HG02885 (cell line): ENCODE measurements around the gene HIPK3.
"Not testable (repeated sequence)": the region's sequence is repeated elsewhere in the genome, so short reads cannot be mapped to it uniquely, and the experiment has no call there.

Experiments used
- ATAC-seq: cut with Tn5 transposase; IDR thresholded peaks from one replicate; pipeline ENCODE4 v1.9.1; 2021; ENCODE audit warnings: mild to moderate bottlenecking; ENCODE audit not compliant: unreplicated experiment, poor library complexity

The HIPK3 gene

DNA sequence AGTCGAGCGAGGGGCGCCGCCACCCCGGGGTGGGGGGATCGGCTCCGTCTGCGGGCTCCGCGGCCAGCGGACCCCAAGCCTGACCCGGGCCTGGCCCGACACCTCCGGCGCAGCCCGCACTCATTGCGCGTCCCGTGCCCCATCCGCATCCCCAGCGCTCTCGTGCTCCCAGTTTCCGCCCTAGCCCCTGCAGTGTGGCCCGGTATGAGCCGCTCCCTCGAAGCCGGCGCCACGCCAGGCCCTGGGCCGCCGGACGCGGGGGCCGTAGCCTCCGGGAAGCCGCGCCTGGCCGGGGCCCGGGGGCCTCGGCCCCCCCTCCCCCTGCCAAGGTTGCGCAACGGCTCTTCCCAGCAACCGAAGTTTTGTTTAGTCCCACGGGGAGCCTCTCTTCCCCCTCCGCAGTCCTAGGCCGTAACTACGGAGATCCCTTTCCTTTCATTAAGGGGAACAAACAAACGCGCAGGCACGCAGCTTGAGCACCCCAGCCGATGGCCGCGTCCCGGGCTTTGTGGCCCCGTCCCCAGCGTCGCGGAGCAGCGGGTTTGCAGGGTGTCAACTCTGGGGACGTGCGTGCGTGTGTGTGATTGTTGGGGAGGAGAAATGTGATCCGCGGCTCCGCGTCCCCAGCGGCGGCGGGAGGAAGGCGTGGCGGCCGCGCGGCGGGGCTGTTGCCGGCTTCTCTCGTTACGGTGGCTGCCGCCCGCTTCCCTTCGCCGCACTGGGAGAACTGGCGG, 883 bp downstream of the HIPK3 start:
- ATAC-seq, result peak; percentile 49

DNA sequence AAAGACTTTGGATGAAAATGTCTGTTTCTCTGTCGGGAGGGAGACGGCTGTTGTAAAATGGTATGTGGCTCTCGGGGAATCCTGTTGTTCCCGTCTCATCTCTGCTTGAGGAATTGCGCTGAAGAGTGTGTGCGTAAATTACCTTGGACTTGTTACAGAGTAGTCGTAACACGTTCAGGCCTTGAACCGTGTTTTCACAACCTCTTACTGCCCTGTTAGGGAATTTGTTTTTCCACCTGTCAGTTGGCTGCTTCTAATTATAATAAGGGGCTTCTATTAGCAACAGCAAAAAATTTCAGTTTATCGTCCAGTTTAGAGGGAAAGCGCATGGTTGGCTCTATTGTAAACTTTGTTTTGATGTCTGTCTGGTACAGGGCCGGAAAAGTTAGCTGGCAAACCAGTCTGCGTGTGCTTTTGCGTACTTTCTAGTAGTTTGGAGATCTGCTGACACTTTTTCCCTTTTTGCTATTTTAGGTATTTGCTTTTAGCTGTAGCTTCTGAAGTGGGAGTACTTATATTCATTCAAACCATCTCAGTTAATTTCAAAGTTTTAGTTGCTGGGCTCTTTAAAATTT, 1.5 kb downstream of the HIPK3 start:
- ATAC-seq, result peak; percentile 23

GRCh38 chr11:33259869-33260268, 2.7 kb downstream of the HIPK3 start:
- ATAC-seq, result no peak

DNA sequence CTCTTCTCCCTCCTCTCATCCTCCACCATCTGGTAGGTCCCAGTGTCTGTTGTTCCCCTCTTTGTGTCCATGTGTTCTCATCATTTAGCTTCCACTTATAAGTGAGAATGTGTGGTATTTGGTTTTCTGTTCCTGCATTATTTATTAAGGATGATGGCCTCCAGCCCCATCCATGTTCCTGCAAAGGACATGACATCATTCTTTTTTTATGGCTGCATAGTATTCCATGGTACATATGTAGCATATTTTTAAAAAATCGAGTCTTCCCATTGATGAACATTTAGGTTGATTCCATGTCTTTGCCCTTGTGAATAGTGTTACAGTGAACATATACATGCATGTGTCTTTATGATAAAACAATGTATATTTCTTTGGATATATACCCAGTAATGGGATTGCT, 4.2 kb downstream of the HIPK3 start:
- ATAC-seq, result not testable (repeated sequence)

DNA sequence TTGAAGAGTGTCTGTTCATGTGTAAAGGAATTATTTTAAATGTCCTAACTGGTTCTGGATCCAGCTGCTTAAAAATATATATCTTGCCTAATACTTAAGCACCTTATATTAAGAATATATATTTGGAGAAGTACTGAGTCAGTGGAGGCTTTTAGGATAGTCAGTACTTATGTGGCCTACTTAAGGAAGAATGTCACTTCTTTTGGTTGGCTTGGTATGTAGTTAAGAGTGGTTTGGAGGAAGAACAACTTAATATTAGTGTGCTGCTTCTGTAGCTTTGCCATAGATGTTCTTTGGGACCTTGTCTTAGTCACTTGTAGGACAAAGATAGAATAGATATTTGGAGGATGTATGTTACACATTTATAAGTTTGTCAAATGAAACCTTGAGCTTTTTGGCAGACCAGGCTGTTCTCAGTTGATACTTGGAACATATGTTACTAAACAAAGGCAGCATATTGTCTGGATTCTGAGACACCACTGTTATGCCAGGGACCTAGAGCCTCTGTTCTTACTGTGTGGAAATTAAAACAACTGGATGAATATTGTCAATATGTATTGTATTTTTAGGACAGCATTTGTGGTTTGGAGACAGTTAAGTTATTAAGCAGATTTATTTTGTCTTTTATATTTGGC, 4.9 kb downstream of the HIPK3 start:
- no peak for ATAC-seq

- no peak for ATAC-seq
Observed at GRCh38 chr11:33263549-33263948, 6.4 kb downstream of the HIPK3 start.

DNA sequence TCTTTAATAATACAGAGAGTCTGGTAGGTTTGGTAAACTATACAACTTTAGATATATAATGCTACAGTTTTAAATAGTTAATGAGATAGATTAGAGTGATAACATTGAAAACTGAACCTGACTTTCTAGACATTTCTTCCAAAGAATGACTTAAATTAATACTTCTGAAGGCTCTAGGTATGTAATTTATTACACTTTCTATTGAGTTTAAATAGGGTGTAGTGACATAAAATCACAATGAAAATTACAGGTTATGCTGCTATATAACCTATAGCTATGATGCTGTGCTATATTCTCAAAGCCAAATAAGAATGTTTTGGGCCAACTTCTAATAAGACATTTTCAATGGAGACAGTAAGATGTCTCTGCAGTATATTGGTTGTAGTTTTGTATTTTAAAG, 7.7 kb downstream of the HIPK3 start:
- no peak for ATAC-seq

DNA sequence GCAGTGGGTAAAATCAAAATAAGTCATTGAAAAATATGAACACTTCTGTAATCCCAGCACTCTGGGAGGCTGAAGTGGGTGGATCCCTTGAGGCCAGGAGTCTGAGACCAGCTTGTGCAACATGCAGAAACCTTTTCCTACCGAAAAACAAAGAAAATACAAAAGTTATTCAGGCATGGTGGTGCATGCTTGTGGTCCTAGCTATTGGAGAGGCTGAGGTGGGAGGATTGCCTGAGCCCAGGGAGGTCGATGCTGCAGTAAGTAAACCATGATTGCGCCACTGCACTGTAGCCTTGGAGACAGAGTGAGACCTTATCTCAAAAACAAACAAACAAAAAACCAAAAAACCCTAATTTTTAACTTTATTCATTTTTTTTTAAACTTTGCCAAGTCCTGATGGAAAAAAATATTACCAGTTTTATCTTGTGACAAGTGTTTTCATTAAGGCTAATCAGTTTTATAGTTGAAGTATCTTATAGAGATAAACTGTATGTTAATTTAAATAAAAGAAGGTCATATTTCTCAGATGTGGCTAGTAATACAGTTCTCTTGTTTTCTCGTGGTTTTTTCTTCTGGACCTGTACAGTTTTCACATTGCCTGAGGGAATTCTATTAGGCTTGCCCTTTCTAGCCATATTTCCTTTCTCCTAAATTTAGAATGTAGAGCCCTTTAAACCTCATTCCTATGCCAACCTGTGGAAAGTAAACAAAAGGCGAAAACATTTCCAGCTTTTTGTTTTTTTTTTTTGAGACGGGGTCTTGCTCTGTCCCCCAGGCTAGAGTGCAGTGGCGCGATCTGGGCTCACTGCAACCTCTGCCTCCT, 9.4 kb downstream of the HIPK3 start:
- no peak for ATAC-seq

- no peak for ATAC-seq
Observed at GRCh38 chr11:33268945-33269540, 11.9 kb downstream of the HIPK3 start.

GRCh38 chr11:33269822-33270221, 12.6 kb downstream of the HIPK3 start:
- no peak for ATAC-seq

- no peak for ATAC-seq
Observed at GRCh38 chr11:33271059-33271458, 13.9 kb downstream of the HIPK3 start.

GRCh38 chr11:33272338-33273107, 15.3 kb downstream of the HIPK3 start:
- no peak for ATAC-seq

GRCh38 chr11:33273656-33274055, 16.5 kb downstream of the HIPK3 start:
- ATAC-seq, result no peak

DNA sequence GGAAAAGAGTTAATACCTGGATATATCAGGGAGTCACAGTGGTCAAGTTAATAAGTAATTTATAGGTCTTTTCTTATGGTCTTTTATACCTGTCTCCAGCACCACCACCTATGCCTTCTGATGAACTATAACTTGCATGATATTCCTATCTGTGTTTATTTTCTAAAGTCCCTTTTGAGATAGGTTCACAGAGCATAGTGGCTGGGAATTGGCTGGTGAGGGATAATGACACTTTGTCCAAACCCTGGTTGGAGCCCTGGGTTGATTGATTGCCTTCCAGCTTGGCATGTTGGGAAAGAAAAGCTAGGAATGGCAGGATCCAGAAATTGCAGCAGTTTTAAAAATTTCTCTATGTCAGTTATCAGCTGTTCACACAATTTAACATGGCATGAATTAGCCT, 23.2 kb downstream of the HIPK3 start:
- no peak for ATAC-seq

DNA sequence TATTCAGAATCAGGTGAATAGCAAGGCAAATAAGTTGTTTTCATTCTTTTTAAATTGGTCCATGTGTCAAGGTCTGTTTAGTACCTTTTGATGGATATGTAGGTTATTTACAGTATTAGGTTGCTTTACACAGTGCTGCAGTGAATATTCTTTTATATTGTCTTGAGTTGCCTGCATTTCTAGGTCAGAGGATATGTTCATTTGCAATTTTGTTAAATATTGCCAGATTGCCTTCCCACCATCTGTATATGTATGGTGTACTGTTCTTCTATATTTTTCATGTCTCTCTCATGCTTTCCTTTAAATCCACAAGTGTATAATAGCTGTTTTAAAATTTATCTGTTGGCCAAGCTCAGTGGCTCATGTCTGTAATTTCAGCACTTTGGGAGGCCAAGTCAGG, 24.6 kb downstream of the HIPK3 start:
- no peak for ATAC-seq

DNA sequence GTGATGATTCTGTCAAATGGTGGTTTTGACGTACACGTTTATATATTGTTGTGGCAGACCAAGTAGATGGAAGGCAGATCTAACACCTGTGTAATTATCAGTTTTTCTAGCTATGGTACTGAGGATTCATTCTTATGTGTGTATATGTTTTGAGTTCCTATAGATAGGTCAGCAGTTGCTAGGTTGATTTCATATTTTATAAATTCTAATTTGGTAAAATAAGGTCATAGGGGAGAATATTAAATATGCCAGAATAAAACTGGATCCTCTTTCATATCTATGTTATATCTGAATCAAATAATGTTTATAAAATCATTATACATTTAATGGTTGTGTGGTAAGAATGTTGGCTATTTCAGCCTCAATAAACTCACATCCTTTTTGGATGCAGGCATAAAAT, 27.6 kb downstream of the HIPK3 start:
- ATAC-seq, result no peak

DNA sequence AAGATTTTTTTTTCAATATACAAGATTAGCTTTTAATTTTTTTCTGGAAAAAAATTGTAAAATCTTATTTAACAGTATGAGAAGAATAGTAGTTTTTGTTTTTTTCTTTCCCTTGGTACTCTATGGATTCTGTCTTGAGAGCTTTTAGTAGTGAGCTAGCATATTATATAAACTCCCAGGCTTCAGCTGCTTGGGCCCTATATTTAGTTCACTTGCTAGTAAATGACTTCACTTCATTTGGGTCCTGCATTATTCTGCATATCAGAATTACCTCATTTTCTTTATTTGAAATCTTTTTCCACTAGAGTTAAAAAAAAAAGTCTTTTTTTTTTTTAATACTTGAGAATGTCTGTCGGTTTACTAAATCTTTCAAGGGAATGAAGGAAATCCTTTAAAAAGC, 33.1 kb downstream of the HIPK3 start:
- ATAC-seq, result no peak

GRCh38 chr11:33291004-33291777, 34.0 kb downstream of the HIPK3 start:
- ATAC-seq, result peak; percentile 99

- ATAC-seq, result no peak
Observed at GRCh38 chr11:33292311-33292710, 35.1 kb downstream of the HIPK3 start.
